EH (cell line): ENCODE data around the gene NDUFAB1.
"Not testable (repeated sequence)": the region's sequence is repeated elsewhere in the genome, so short reads cannot be mapped to it uniquely, and the experiment has no call there.

ENCODE experiments used
- DNase-seq: peaks from one replicate; pipeline ENCODE4 v3.0.0-alpha.2; 2015; ENCODE audit warnings: low read depth

Gene NDUFAB1

GRCh38 chr16:23595951-23596720 lies at the start of gene NDUFAB1:
NDUFAB1 (minus strand) TSS chr16:23596316; CDS start chr16:23596290, 26 bp downstream.
- peak; percentile 89 for DNase-seq

GRCh38 chr16:23642246-23642774 lies 46.2 kb upstream of the NDUFAB1 start:
- DNase-seq = no peak

- peak; percentile 96 for DNase-seq
Measured at GRCh38 chr16:23640931-23641765, 45.0 kb upstream of the NDUFAB1 start, which contains the start of the genes DCTN5 and PALB2. DCTN5 (plus strand) TSS chr16:23641466; CDS start chr16:23641543, 77 bp downstream. PALB2 (minus strand) TSS chr16:23641310; CDS start chr16:23641157, 153 bp downstream.

- DNase-seq = no peak
Measured at GRCh38 chr16:23640615-23640930, 44.5 kb upstream of the NDUFAB1 start.

GRCh38 chr16:23635958-23636357 lies 39.8 kb upstream of the NDUFAB1 start:
- DNase-seq = no peak

- no peak for DNase-seq
Measured at GRCh38 chr16:23634461-23635036, 38.4 kb upstream of the NDUFAB1 start.

GRCh38 chr16:23631874-23632273 lies 35.8 kb upstream of the NDUFAB1 start:
- DNase-seq = not testable (repeated sequence)

GRCh38 chr16:23629516-23629915 lies 33.4 kb upstream of the NDUFAB1 start:
- no peak for DNase-seq

GRCh38 chr16:23624092-23624491 lies 28.0 kb upstream of the NDUFAB1 start:
- DNase-seq = no peak

- no peak for DNase-seq
Measured at GRCh38 chr16:23615805-23616204, 19.7 kb upstream of the NDUFAB1 start.

- peak; percentile 3 for DNase-seq
Measured at GRCh38 chr16:23611936-23612335, 15.8 kb upstream of the NDUFAB1 start.

- DNase-seq = not testable (repeated sequence)
Measured at GRCh38 chr16:23610905-23611304, 14.8 kb upstream of the NDUFAB1 start.

- no peak for DNase-seq
Measured at GRCh38 chr16:23609929-23610328, 13.8 kb upstream of the NDUFAB1 start.

- DNase-seq = peak; percentile 74
Measured at GRCh38 chr16:23608194-23608593, 12.1 kb upstream of the NDUFAB1 start.

GRCh38 chr16:23607726-23608125 lies 11.6 kb upstream of the NDUFAB1 start:
- peak; percentile 59 for DNase-seq

- DNase-seq = peak; percentile 15
Measured at GRCh38 chr16:23597003-23597756, 1.1 kb upstream of the NDUFAB1 start.

- DNase-seq = peak; percentile 7
Measured at GRCh38 chr16:23595246-23595950, 718 bp downstream of the NDUFAB1 start.

- no peak for DNase-seq
Measured at GRCh38 chr16:23594186-23594585, 1.9 kb downstream of the NDUFAB1 start.

GRCh38 chr16:23590181-23590580 lies 5.9 kb downstream of the NDUFAB1 start:
- no peak for DNase-seq

GRCh38 chr16:23587726-23588125 lies 8.4 kb downstream of the NDUFAB1 start:
- peak; percentile 96 for DNase-seq
